Loucy (cell line): ENCODE measurements around the gene TENM4.
"Not testable (repeated sequence)": the region's sequence is repeated elsewhere in the genome, so short reads cannot be mapped to it uniquely, and the experiment has no call there.

Source experiments
- H2AFZ ChIP-seq: fragments of 200-600 bp; sonication (generic); 2 replicates; pipeline ENCODE4 v1.6.0; 2016; ENCODE audit warnings: antibody characterized with exemption, mild to moderate bottlenecking, low read length, moderate library complexity
- H3F3A ChIP-seq: fragments of 200-600 bp; 2 replicates; pipeline ENCODE4 v1.6.0; 2016; ENCODE audit warnings: antibody characterized with exemption, low read depth, mild to moderate bottlenecking
- H3K27me3 ChIP-seq: fragments of 200-600 bp; sonication (generic); 2 replicates; pipeline ENCODE4 v1.6.1; 2014; ENCODE audit warnings: low read length, mild to moderate bottlenecking; ENCODE audit not compliant: insufficient read depth, poor library complexity, severe bottlenecking
- H3K36me3 ChIP-seq: fragments of 200-600 bp; sonication (generic); 2 replicates; pipeline ENCODE4 v1.6.1; 2016; ENCODE audit warnings: low read length; ENCODE audit not compliant: insufficient read depth
- H3K4me1 ChIP-seq: fragments of 200-600 bp; sonication (generic); 2 replicates; pipeline ENCODE4 v1.5.1; 2014; ENCODE audit warnings: low read length, mild to moderate bottlenecking; ENCODE audit not compliant: insufficient read depth, poor library complexity, severe bottlenecking
- H3K4me2 ChIP-seq: fragments of 200-600 bp; sonication (generic); 2 replicates; pipeline ENCODE4 v1.6.0; 2014; ENCODE audit warnings: antibody characterized with exemption, low read length, low read depth, mild to moderate bottlenecking; ENCODE audit not compliant: poor library complexity, severe bottlenecking
- H3K4me3 ChIP-seq: fragments of 200-600 bp; sonication (generic); 2 replicates; pipeline ENCODE4 v1.5.1; 2014; ENCODE audit warnings: low read length, mild to moderate bottlenecking, mixed read lengths; ENCODE audit not compliant: poor library complexity, severe bottlenecking
- H3K79me2 ChIP-seq: fragments of 200-600 bp; sonication (generic); 2 replicates; pipeline ENCODE4 v1.6.1; 2014; ENCODE audit warnings: low read length; ENCODE audit not compliant: insufficient read depth
- H3K9ac ChIP-seq: fragments of 200-600 bp; sonication (generic); 2 replicates; pipeline ENCODE4 v1.6.0; 2014; ENCODE audit warnings: mild to moderate bottlenecking, low read depth, low read length, moderate library complexity; ENCODE audit not compliant: poor library complexity, severe bottlenecking
- H3K9me2 ChIP-seq: fragments of 200-600 bp; sonication (generic); replicated peaks from 2 replicates; pipeline ENCODE4 v1.6.1; 2016; ENCODE audit warnings: low read depth, low read length, mixed read lengths
- H3K9me3 ChIP-seq: fragments of 200-600 bp; sonication (generic); 2 replicates; pipeline ENCODE4 v1.6.1; 2014; ENCODE audit warnings: mild to moderate bottlenecking, antibody characterized with exemption, low read length, low read depth; ENCODE audit not compliant: insufficient read depth
- H4K20me1 ChIP-seq: fragments of 200-600 bp; sonication (generic); 2 replicates; pipeline ENCODE4 v1.6.0; 2014; ENCODE audit warnings: antibody characterized with exemption, low read length, mild to moderate bottlenecking; ENCODE audit not compliant: insufficient read depth, poor library complexity, severe bottlenecking
- CTCF ChIP-seq: fragments of 200-600 bp; sonication (generic); conservative IDR thresholded peaks from 2 replicates; pipeline ENCODE4 v1.5.1; 2014; ENCODE audit warnings: mild to moderate bottlenecking, antibody characterized with exemption, low read length
- EZH2phosphoT487 ChIP-seq: fragments of 200-600 bp; IDR thresholded peaks from 2 replicates; pipeline ENCODE4 v1.6.1; 2018; ENCODE audit warnings: antibody characterized with exemption, mild to moderate bottlenecking, moderate library complexity, borderline replicate concordance

TENM4 gene

GRCh38 chr11:78830277-78830819 is 610.5 kb downstream of the TENM4 start:
- no peaks in the 10 kb centered on the region for H3K9me3 ChIP-seq
- no peaks in the 10 kb centered on the region for H3K4me1 ChIP-seq
- no peaks in the 10 kb centered on the region for H3K79me2 ChIP-seq
- H3K36me3 ChIP-seq: no peaks in the 10 kb centered on the region
- H3K27me3 ChIP-seq: no peaks in the 10 kb centered on the region
- TF ChIP-seq EZH2phosphoT487 (no peak), CTCF (no peak)
- no peak overlapping the region for H2AFZ ChIP-seq
- no peak overlapping the region for H3K4me2 ChIP-seq
- H3K4me3 ChIP-seq: no peak overlapping the region
- H4K20me1 ChIP-seq: no peaks in the 10 kb centered on the region
- no peaks in the 10 kb centered on the region for H3F3A ChIP-seq
- H3K9me2 ChIP-seq: no peaks in the 10 kb centered on the region
- H3K9ac ChIP-seq: no peak overlapping the region

GRCh38 chr11:78829146-78829545 is 611.7 kb downstream of the TENM4 start:
- no peak overlapping the region for H2AFZ ChIP-seq
- no peaks in the 10 kb centered on the region for H4K20me1 ChIP-seq
- no peaks in the 10 kb centered on the region for H3K79me2 ChIP-seq
- H3K4me2 ChIP-seq: no peak overlapping the region
- H3F3A ChIP-seq: no peaks in the 10 kb centered on the region
- TF ChIP-seq EZH2phosphoT487 (no peak), CTCF (no peak)
- no peaks in the 10 kb centered on the region for H3K9me2 ChIP-seq
- no peaks in the 10 kb centered on the region for H3K9me3 ChIP-seq
- H3K4me3 ChIP-seq: no peak overlapping the region
- H3K4me1 ChIP-seq: no peaks in the 10 kb centered on the region
- no peak overlapping the region for H3K9ac ChIP-seq
- no peaks in the 10 kb centered on the region for H3K36me3 ChIP-seq
- H3K27me3 ChIP-seq: no peaks in the 10 kb centered on the region

- Histone ChIP-seq H3K4me1 (no peaks in the 10 kb centered on the region), H3F3A (no peaks in the 10 kb centered on the region), H2AFZ (no peak overlapping the region), H3K27me3 (no peaks in the 10 kb centered on the region), H3K9ac (no peak overlapping the region), H3K4me3 (no peak overlapping the region), H3K4me2 (no peak overlapping the region), H3K79me2 (no peaks in the 10 kb centered on the region), H3K9me3 (no peaks in the 10 kb centered on the region), H4K20me1 (no peaks in the 10 kb centered on the region), H3K9me2 (no peaks in the 10 kb centered on the region), H3K36me3 (no peaks in the 10 kb centered on the region)
- TF ChIP-seq CTCF (no peak), EZH2phosphoT487 (no peak)
Measured at GRCh38 chr11:78828676-78829075, 612.2 kb downstream of the TENM4 start.

GRCh38 chr11:78827291-78827690 is 613.5 kb downstream of the TENM4 start:
- H3K9me2 ChIP-seq, H3K27me3 ChIP-seq, H4K20me1 ChIP-seq, H3K79me2 ChIP-seq, H3K9me3 ChIP-seq, H2AFZ ChIP-seq, H3K4me3 ChIP-seq, H3K4me1 ChIP-seq, H3K4me2 ChIP-seq, H3K9ac ChIP-seq, H3K36me3 ChIP-seq, H3F3A ChIP-seq: not testable (repeated sequence)
